GM18873 (cell line): ENCODE results near the gene CYP4V2.

Source experiments
- ATAC-seq: cut with Tn5 transposase; IDR thresholded peaks from one replicate; pipeline ENCODE4 v1.9.1; 2021; ENCODE audit warnings: mild to moderate bottlenecking, moderate library complexity, moderate number of reproducible peaks; ENCODE audit not compliant: unreplicated experiment, low FRiP score

CYP4V2 gene

DNA sequence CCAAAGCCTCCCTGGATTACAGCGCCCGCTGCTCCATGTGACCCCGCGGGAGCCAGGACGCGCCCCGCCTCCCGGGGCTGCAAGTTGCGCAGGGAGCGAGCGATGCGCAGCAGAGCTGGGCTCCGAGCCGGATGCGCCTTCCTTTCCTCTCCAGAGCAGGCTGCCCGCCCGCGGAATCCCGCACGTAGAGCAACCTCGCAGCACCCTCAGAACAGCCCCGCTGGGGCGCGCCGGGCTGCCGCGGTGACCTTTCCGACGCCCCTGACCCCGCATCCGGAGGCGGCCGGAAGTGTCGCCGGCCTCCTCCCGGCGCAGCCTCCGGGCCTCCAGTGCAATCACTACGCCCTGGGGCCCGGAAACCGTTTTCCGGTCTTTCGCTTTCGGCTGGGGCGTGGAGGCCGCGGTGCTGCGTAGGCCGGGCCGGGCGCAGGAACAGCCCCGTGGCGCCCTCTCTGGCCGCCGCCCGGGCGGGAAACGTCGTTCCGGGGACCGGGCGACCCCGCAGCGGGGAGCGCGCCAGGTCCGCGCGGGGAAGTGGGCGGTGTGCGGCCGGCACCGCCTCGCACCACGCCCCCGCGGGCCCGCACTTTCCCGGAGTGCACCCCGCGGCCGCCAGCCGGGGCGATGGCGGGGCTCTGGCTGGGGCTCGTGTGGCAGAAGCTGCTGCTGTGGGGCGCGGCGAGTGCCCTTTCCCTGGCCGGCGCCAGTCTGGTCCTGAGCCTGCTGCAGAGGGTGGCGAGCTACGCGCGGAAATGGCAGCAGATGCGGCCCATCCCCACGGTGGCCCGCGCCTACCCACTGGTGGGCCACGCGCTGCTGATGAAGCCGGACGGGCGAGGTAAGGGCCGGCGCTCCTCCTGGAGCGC lies at the start of gene CYP4V2:
CYP4V2 (plus strand) TSS at position 368 of the 866 bp plus-strand sequence; CDS start at position 625, 257 bp downstream.
- peak; percentile 80 for ATAC-seq

DNA sequence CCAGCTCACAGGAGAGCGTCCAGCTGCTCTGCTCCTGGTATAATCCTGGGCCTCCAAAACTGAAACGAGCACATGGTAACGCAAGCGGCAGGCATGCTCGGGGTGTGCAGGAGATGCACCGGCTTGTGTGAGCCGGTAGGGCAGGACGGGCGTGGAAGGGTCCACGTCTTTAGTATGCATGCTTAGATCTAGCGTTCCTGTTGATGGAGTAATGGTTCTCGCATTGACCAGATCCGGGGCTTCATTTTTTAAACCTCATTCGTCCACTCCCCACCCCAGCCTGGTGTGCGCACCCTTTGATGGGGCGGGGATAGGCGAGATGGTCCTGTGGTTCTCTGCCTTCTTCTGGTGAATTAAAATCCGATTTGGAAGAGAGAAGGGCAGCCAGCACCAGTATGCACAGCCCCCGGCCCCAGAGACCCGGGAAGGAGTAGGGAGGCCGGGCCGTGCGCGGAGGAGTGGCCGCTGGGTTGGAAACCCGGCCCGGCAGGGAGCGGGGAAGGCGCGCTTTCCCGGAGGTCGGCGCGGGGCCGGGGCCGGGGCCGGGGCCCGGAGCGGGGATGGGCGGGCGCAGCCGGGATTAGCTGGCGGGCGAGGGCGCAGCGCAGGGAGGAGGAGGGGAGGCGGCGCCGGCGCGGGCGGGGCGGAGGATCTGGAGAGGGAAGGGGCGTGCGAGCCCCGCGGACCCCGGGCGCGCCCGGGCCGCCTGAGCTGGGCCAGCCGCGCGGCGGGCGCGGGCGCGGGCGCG lies 47.0 kb upstream of the CYP4V2 start:
- peak; percentile 45 for ATAC-seq

DNA sequence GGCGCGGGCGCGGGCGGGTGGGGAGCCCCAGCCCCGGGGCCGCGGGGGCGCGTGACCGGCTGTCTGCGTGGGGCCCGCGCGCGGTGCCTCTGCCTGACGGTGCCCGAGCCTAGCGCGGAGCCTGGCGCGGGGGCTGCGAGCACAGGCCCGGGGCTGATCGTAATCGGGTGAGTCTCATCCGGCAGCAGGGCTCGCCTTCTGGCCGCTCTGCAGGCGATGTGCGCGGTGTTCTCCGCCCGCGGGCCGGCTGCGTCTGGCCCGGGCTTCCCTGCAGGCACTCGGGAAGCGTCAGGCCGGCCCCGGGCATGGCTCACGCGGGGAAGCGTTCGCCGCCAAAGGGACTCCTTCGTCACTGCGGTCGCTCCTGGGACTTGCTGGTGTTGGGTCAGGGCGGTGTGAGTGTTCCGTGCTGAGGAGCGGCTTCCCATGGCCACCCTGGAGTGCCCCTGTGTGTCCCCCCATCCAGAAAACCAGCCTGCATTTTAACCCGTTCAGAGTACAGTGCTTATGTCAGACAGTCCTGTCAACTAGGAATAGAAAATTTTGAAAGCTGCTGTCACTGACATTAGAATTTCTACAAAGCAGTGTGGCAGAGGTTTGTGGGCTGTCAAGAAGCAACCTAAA lies 46.3 kb upstream of the CYP4V2 start:
- no peak for ATAC-seq

DNA sequence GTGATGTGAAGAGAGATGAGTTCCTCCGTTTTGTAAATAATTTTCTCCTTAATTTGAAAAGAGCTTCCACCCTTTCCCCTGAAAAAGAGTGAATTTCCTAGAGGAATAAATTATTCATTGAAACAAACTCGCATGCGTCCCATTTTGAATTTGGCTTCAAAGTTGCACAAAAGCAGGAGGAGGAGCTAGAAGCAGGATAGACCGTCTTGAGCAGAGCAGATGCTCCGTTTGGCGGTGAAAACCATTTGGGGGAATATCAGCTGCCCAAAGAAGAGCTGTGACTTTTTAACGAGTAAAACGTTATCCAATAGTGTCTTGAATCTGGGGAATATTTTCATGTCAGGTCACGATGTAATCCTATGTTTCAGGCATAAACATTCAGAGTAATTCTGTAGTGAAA lies 44.9 kb upstream of the CYP4V2 start:
- ATAC-seq: no peak

DNA sequence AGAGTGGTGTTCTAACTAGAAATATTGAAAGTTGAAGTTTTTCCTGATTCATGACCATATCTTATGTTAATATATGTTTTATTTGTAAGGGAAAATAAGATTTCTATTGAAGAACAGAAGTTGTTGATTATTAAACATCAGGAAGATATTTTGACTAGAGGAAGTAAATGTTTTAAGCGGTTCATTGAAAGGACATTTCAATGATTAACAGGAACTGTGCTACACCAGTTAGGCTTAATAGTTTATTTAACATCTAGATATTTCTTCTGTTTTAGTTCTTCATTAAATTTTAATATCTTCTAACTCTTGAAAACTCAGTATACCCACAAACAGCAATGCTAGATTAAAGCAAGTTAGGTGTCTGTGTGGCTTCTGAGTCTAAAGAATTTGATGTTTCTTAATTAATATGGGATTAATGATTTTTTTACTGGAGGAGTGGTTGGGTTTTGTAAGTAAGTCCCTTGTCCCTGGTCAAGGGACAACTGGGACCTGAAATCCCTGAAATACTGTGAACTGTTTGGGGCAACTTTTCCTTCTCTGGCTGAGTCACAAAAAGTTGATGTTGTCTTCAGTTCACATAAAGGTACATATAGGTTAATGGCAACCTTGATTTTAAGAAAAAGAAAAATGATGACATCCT lies 42.9 kb upstream of the CYP4V2 start:
- no peak for ATAC-seq

DNA sequence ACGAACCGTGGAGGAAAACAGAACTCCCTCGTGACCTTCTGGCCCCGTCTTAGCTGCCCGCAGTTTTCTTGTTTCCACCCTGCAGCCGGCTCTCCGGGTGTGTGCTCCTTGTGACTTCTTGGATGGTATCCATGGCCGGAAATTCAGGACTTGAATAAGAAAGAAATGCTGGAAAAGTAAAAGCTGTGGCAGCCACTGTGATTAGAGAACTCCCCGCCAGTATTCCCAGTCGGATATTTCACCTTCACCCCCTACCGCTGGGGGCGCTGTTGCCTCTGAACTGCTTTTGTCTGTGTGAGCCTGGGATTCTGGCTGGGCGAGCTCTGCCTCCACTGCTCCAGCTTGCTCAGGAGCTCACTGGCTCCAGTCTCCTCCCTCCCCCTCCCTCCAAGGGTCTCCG lies 41.5 kb upstream of the CYP4V2 start:
- no peak for ATAC-seq

DNA sequence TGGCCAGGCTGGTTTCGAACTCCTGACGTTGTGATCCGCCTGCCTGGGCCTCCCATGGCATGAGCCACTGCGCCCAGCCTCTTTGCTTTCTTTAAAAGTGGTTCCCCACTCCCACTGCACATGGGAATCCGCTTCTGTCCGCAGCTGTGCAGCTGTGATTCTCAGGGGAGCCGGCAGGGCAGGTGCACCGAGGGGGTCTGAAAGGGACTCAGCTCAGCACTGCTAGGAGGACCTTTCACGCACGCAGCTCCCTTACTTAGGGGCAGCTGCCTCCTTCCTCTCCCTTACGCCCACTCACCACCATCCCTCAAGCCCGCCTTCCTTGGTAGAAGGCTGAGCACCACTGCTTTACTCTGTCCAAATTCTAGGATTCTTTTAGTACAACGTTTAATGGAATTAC lies 40.4 kb upstream of the CYP4V2 start:
- ATAC-seq: peak; percentile 34

DNA sequence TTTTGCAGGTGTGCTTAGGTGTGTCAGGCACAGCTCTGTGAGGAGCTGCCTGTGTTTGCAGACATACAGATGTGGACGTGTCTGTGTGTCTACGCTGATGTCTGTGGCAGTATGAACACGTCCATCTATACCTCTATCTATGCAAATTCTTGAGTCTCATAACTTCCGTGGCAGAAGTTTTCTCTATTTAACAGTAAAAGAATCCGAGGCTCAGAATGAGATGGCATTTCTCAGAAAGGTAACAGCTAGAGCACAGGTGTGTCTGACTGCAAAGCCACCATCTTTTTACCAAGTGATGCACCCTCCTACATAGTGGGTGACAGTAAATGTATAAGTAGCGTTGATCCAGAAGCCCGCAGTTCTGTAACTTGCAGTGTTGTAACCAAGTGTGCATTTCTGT lies 39.9 kb upstream of the CYP4V2 start:
- ATAC-seq: no peak

DNA sequence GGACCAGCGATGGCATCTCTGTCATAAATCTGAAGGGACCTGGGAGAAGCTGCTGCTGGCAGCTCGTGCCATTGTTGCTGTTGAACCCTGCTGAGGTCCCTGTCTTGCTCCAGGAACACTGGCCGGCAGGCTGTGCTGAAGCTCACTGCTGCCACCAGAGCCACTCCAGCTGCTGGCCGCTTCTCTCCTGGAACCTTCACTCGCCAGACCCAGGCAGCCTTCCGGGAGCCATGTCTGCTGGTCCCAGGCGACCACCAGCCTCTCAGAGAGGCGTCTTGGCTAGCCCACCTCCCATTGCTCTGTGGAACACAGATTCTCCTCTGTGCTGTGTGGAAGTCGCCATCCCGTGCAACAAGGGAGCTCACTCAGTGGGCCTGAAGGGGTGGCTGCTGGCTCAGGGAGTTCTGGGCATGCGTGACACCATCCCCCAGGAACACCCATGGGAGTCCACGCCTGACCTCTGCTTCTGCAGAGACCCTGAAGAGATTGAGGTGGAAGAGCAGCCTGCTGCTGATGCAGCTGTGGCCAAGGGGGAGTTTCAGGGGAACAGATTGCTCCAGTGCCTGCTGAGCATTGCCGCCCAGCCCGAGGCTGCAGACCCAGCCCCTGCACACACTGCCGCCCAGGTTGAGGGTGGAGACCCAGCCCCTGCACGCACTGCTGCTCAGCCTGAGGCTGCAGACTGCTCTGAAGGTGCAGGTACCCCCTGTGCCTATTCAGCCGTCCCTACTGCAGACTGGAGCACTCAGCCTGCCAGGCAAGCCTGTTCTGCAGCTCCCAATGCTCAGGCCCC lies 33.1 kb upstream of the CYP4V2 start:
- ATAC-seq: no peak

DNA sequence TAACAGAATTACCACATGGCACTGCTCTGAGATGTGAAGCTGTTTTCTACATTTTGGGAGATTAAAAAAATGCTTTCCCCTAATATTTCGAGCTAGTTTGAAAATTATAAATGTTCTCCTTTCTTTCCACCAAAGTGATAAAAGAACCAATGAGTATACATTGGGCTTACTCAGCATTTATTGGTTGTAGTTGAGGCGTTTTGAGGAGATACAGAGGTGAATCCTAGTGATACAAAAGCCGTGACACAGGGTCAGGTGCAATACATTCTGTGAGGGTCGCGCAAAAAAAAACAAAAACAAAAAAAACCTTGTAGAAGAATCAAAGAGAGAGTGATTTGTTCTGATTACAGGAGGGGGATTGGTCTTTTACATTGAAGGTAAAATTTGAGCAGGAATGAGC lies 32.4 kb upstream of the CYP4V2 start:
- ATAC-seq: no peak

DNA sequence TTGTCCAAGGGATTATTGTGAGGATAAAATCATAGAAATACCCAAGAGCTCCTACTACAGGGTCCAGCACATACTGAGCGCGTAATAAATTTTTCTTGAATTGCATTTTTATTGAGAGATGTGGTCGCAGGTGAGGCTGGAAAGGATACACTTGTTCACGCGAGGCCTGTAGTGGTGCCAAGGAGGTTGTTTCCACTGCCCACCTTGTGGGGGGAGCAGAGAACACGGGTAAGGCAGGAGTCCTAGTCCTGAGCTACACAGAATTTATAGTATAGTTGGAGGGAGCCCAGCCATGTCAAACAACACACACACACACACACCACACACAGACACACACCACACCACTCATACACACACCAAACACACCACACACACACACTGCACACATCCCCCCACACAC lies 31.8 kb upstream of the CYP4V2 start:
- ATAC-seq: no peak

DNA sequence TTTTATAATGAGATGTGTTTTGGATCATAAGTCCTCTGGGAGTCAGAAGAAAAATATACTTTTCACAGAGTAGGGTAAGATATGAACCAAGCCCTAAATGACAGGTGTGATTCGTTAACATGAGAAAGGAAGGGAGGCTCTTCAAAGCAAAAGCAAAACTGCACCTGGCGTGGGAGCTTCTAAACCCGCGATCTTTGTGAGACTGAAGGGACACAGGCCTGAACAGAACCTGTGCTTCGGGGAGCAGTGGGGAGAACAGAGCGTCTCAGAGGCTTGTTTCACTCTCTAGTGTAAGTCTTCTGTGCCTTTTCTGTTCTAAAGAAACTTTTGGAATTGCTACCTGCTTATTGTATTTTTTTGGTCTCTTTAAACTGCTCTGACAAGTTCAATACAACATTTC lies 30.2 kb upstream of the CYP4V2 start:
- ATAC-seq: peak; percentile 92

DNA sequence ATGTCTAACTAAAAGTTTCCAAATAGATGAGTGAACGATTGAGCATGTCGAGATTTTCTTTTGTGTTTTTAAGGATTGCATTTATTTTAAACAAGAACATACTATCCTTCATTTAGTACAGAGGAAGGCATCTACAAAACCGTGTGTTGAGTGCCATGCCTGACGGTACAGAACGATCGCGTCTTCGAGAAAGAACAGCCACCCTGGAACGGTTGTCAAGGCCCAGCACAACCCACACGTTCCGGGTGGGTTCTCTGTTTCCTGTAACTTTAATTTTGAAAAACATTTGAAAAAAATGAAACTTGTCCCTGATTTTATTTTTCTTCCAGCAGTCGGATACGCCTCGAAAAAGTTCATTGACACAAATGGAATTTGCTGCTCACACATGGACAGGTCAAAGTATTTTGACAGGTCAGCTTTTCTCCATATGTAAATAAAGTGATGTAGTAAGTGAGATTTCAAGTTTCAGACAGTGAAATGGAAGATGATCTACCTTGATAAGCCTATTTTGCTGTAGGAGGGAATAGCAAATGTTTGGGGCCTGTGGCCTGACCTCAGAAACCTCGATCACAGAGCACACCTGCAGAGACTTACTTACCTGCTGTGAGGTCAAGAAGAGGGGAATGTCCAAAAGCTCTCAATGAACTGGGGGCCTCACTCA lies 24.4 kb upstream of the CYP4V2 start:
- no peak for ATAC-seq

DNA sequence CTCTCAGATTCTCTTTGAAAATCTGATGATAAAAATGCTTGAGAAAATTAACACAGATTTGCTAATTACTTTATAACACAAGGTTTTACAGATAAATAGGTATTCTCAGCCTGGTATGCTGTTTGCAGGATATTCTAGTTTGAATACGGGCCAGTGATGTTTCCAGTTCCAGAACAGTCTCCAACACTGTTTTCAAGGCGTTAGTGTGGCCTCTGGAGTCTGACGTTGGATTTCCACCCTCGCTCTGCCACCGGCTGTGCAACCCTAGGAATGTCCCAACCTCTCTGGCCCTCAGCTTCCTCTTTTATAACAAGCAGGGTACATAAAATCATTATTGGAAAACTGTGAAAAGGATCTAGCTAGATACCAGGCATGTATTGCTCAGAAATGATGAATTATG lies 23.8 kb upstream of the CYP4V2 start:
- ATAC-seq: no peak

DNA sequence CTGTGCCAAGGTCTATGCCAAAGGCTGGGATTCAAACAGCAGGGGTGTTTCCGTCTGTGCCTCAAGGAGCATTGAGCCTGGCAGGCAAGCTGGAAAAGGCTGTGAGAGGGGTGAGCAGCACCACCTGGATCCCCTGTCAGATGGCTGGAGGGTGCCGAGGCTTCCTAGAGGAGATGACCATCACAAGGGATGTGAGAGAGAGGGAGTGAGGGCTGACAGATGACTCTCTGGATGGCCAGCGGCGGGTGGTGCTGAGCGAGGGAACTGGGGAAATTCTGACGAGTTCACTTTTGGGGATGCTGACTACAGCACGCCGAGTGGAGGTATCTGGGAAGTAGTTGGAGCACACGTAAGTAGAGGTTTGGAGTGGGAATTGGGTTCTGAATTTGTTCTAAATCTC lies 22.6 kb upstream of the CYP4V2 start:
- no peak for ATAC-seq

DNA sequence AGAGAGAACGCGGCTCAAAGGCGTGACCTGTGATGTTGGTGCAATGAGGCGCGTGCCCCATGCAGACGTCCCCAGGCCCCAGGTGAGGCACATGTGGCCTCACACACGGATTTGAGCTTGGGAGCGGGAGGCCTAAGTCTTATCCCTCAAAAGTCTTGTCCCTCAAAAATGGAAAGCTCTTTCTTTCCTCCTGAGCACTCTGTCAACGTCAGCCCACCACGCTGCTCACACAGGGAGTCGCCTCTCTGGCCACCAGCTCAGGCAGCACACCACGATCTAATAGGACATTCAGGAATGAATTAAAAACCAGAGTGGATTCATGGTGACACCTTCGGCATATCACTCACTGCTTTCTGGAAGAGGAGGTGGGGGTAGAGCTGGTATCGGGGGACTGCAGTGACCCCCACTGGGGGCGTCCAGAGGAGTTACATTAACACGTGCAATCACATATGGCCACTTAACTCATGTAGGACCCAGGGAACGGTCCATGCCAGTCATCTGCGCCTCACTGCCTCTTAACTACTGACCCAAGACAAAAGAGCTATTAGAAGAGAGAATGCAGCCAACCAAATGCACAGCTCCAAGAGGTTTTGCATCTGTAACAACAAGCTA lies 21.9 kb upstream of the CYP4V2 start:
- ATAC-seq: no peak

DNA sequence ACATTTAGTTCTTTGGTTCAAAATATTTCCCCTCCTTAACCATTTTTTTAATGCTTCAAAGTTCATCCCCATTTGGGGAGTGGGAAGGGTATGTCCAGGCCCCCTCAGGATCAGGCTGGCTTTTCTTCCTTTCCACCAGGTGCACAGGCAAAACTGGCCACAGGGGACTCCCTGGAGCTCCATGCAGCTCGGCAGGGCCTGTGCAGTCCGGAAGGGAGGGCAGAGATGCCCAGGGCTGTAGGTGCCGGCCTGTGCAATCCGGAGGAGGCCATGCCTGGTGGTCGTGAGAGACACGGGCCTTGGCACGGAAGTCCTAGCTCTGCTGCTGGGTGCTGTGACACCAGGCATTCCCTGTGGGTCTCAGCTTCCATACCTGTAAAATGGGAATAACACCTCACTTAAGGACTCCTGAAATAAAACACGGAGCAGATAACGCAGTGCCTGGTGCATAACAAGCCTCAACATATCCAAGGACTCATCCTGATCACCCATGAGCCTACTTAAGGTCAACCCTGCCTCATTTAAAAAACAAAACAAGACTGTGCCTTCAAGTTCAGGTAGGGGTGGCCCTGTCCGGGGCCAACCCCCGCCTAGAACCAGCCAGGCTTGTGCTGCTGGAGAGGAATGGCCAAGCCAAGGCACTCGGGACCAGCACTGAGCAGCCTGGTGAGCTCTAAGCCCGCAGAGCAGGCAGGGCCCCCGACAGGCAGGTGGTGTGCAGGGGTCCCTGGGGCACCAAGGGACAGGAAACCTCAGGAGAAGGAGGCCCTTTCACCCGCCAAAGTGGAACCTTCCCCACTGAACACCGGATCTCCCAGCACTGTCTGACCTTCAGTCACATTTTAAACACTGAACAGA lies 21.2 kb upstream of the CYP4V2 start:
- ATAC-seq: no peak

DNA sequence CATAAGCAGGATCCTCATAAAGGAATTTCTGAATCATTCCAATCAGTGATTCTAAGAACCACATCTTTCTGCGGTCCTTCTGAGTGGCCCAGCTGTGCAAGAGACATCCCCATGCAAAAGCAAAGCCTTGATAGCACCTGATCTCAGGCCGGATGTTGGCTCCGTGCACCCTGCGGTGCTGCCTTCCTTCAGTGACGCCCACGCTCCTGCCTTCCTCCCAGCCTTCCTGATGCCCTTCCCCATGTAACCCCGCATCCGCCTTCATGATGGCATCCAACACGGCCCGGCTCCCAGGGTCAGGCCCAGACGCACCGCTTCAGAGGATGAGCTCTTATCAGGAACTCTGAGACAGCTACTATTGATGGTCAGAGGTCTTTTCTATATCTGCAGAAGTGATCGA lies 20.4 kb upstream of the CYP4V2 start:
- ATAC-seq: no peak
